GM23338 (cell line): ENCODE results near the gene PLD6. TPM values are rescaled to one million over a fixed set of nuclear protein-coding genes. Genes with fewer than 3 reads are reported as not detected.

Experiments used
- ATAC-seq: fragments of 200-7000 bp; cut with Tn5 transposase; 3 replicates; pipeline ENCODE4 v1.9.1; 2020
- DNase-seq: peaks from one replicate; pipeline ENCODE4 v3.0.0-alpha.2; 2015; ENCODE audit warnings: low spot score
- H2AFZ ChIP-seq: fragments of 200-600 bp; sonication (generic); 2 replicates; pipeline ENCODE4 v1.8.0; 2016; ENCODE audit warnings: antibody characterized with exemption, mild to moderate bottlenecking, moderate library complexity
- H3F3A ChIP-seq: fragments of 200-600 bp; sonication (generic); replicated peaks from 2 replicates; pipeline ENCODE4 v1.8.0; 2017; ENCODE audit warnings: antibody characterized with exemption, mixed run types, low read depth
- H3K27ac ChIP-seq: fragments of 200-600 bp; sonication (generic); 2 replicates; pipeline ENCODE4 v1.6.1; 2016; ENCODE audit warnings: low read depth
- H3K27me3 ChIP-seq: fragments of 200-600 bp; sonication (generic); 2 replicates; pipeline ENCODE4 v1.8.0; 2016; ENCODE audit warnings: mild to moderate bottlenecking, mixed run types, moderate library complexity; ENCODE audit not compliant: insufficient read depth
- H3K36me3 ChIP-seq: fragments of 200-600 bp; sonication (generic); 2 replicates; pipeline ENCODE4 v1.8.0; 2016; ENCODE audit warnings: mild to moderate bottlenecking; ENCODE audit not compliant: insufficient read depth
- H3K4me1 ChIP-seq: fragments of 200-600 bp; sonication (generic); 2 replicates; pipeline ENCODE4 v1.8.0; 2016; ENCODE audit warnings: mild to moderate bottlenecking, moderate library complexity; ENCODE audit not compliant: insufficient read depth
- H3K4me2 ChIP-seq: fragments of 200-600 bp; sonication (generic); 2 replicates; pipeline ENCODE4 v1.7.1; 2017; ENCODE audit warnings: mixed run types
- H3K4me3 ChIP-seq: fragments of 200-600 bp; sonication (generic); 2 replicates; pipeline ENCODE4 v1.6.1; 2016; ENCODE audit warnings: mixed run types
- H3K79me2 ChIP-seq: fragments of 200-600 bp; sonication (generic); replicated peaks from 2 replicates; pipeline ENCODE4 v1.8.0; 2017; ENCODE audit warnings: mild to moderate bottlenecking; ENCODE audit not compliant: insufficient read depth
- H3K9me2 ChIP-seq: fragments of 200-600 bp; sonication (generic); 2 replicates; pipeline ENCODE4 v1.8.0; 2017; ENCODE audit not compliant: insufficient read depth
- H4K20me1 ChIP-seq: fragments of 200-600 bp; sonication (generic); replicated peaks from 2 replicates; pipeline ENCODE4 v1.8.0; 2017; ENCODE audit warnings: mild to moderate bottlenecking; ENCODE audit not compliant: insufficient read depth
- H3K27ac Mint-ChIP-seq: 2 replicates; pipeline ENCODE4 v1.8.0; 2020; ENCODE audit warnings: inconsistent platforms, mild to moderate bottlenecking, moderate library complexity, mixed read lengths
- H3K27me3 Mint-ChIP-seq: 3 replicates; pipeline ENCODE4 v1.8.0; 2022; ENCODE audit warnings: low read depth, mild to moderate bottlenecking, moderate library complexity, mixed read lengths, inconsistent platforms; ENCODE audit not compliant: insufficient read depth, poor library complexity
- H3K36me3 Mint-ChIP-seq: 3 replicates; pipeline ENCODE4 v1.8.0; 2021; ENCODE audit warnings: low read depth, mild to moderate bottlenecking, inconsistent platforms, moderate library complexity, mixed read lengths
- H3K4me1 Mint-ChIP-seq: 3 replicates; pipeline ENCODE4 v1.8.0; 2020; ENCODE audit warnings: mild to moderate bottlenecking, inconsistent platforms, mixed read lengths
- H3K4me3 Mint-ChIP-seq: 3 replicates; pipeline ENCODE4 v1.8.0; 2021; ENCODE audit warnings: moderate library complexity, mild to moderate bottlenecking, inconsistent platforms, mixed read lengths
- H3K9me3 Mint-ChIP-seq: 3 replicates; pipeline ENCODE4 v1.8.0; 2020; ENCODE audit warnings: moderate library complexity, mild to moderate bottlenecking, inconsistent platforms, mixed read lengths
- EZH2 ChIP-seq: fragments of 200-600 bp; sonication (generic); IDR thresholded peaks from one replicate; pipeline ENCODE4 v1.8.0; 2017; ENCODE audit warnings: antibody characterized with exemption, mild to moderate bottlenecking, low read depth; ENCODE audit not compliant: unreplicated experiment
- EZH2phosphoT487 ChIP-seq: fragments of 200-600 bp; sonication (generic); IDR thresholded peaks from one replicate; pipeline ENCODE4 v1.8.1; 2018; ENCODE audit warnings: antibody characterized with exemption; ENCODE audit not compliant: unreplicated experiment
- POLR2AphosphoS5 ChIP-seq: IDR thresholded peaks from 2 replicates; pipeline ENCODE4 v1.6.1; 2016; ENCODE audit warnings: antibody characterized with exemption, low read depth
- ZNF331 ChIP-seq: fragments of 250-450 bp; sonication (Bioruptor Pico); IDR thresholded peaks from 2 replicates; pipeline ENCODE4 v1.5.0; 2020; ENCODE audit warnings: low read depth, mild to moderate bottlenecking, moderate library complexity
- polyA plus RNA-seq: library from polyadenylated mRNA; unstranded; fragments of >200 nt; fragmentation: Nextera tagmentation; extraction: Ambion mirVana; gene quantifications from 2 replicates; pipeline ENCODE4 v1.2.1, GENCODE V29; 2016
- total RNA-seq: library from RNA; depleted of rRNA; stranded (reverse); fragments of >200 nt; shearing (Covaris generic); gene quantifications from 2 replicates; pipeline ENCODE4 v1.2.3, GENCODE V29; 2014
- TF ChIP-seq, protein P1 (sequence below): IDR thresholded peaks from one replicate; pipeline ENCODE4 v1.6.1; 2018; ENCODE audit warnings: antibody characterized with exemption; ENCODE audit not compliant: unreplicated experiment
- TF ChIP-seq, protein P2 (sequence below), 2 experiments: fragments of 200-600 bp in 1 of 2; sonication (generic) in 1 of 2; conservative IDR thresholded peaks; 2 replicates each; pipeline versions ENCODE4 v1.5.1 to v1.6.1; 2016 to 2017; ENCODE audit warnings: antibody characterized with exemption in 2 of 2, low read depth in 2 of 2, mild to moderate bottlenecking in 2 of 2, moderate library complexity in 1 of 2

PLD6 gene
- total and polyA plus RNA-seq, 2 experiments from 2014 or later, result not detected

DNA sequence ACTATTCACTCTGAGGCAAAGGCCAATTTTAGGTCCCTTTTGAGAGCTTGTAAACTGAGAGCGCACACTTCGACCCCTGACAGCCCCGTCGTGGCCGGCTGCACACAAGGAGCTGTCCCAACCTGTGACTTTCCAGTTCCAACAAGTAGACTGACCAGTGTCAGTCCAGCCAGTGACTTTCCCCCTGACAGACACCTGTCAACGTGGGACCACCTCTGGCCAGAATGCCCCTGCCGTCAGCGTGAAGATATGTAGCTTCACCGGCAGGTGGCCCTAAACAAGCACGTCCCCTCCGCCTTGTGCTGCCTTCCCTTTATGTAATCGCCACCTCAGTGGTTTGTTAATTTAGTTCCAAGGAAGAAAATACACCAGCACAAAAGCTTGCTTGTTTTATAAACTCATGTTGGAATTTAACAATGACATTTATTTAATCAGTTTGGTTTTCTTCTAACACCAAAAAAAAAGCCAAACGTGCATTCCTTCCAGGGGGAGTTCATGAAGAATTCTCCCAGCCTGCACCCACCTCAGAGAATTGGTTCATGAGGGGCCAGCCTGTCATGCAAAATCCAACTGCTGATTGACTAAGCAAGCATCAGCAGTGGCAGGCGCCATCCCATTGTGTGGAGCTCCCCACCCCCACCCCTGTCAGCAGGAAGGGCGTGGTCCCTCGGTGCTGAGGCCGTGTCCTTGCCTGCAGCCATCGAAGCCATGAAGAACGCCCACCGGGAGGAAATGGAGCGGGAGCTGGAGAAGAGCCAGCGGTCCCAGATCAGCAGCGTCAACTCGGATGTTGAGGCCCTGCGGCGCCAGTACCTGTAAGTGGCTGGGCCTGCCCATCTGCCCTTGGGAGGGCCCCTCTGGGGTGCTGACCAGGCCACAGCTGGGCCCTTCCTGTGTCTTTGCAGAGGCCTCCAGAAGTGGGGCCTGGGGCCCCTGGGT, 33.9 kb downstream of the PLD6 start:
- Mint-ChIP-seq H3K9me3 (no peaks in the 10 kb centered on the region), H3K4me3 (no peak overlapping the region), H3K27me3 (peaks cover 9% of the 10 kb centered on the region), H3K36me3 (peaks cover 30% of the 10 kb centered on the region), H3K4me1 (peaks cover 11% of the 10 kb centered on the region), H3K27ac (no peak overlapping the region)
- DNase-seq (peak; percentile 29), ATAC-seq (peak; percentile 46)
- TF ChIP-seq, protein P1, sequence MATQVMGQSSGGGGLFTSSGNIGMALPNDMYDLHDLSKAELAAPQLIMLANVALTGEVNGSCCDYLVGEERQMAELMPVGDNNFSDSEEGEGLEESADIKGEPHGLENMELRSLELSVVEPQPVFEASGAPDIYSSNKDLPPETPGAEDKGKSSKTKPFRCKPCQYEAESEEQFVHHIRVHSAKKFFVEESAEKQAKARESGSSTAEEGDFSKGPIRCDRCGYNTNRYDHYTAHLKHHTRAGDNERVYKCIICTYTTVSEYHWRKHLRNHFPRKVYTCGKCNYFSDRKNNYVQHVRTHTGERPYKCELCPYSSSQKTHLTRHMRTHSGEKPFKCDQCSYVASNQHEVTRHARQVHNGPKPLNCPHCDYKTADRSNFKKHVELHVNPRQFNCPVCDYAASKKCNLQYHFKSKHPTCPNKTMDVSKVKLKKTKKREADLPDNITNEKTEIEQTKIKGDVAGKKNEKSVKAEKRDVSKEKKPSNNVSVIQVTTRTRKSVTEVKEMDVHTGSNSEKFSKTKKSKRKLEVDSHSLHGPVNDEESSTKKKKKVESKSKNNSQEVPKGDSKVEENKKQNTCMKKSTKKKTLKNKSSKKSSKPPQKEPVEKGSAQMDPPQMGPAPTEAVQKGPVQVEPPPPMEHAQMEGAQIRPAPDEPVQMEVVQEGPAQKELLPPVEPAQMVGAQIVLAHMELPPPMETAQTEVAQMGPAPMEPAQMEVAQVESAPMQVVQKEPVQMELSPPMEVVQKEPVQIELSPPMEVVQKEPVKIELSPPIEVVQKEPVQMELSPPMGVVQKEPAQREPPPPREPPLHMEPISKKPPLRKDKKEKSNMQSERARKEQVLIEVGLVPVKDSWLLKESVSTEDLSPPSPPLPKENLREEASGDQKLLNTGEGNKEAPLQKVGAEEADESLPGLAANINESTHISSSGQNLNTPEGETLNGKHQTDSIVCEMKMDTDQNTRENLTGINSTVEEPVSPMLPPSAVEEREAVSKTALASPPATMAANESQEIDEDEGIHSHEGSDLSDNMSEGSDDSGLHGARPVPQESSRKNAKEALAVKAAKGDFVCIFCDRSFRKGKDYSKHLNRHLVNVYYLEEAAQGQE, result no peak
- TF ChIP-seq, protein P2, sequence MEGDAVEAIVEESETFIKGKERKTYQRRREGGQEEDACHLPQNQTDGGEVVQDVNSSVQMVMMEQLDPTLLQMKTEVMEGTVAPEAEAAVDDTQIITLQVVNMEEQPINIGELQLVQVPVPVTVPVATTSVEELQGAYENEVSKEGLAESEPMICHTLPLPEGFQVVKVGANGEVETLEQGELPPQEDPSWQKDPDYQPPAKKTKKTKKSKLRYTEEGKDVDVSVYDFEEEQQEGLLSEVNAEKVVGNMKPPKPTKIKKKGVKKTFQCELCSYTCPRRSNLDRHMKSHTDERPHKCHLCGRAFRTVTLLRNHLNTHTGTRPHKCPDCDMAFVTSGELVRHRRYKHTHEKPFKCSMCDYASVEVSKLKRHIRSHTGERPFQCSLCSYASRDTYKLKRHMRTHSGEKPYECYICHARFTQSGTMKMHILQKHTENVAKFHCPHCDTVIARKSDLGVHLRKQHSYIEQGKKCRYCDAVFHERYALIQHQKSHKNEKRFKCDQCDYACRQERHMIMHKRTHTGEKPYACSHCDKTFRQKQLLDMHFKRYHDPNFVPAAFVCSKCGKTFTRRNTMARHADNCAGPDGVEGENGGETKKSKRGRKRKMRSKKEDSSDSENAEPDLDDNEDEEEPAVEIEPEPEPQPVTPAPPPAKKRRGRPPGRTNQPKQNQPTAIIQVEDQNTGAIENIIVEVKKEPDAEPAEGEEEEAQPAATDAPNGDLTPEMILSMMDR (conservative IDR thresholded peaks at IDR 0.05; ENCODE audit: low read depth in 2 of 2), result peak; percentile 9 to 28; a peak in 1 of 4 replicates
- no peak for TF ChIP-seq POLR2AphosphoS5
- Histone ChIP-seq H3K4me1 (no peaks in the 10 kb centered on the region), H3K4me2 (no peak overlapping the region), H3K9me2 (no peaks in the 10 kb centered on the region), H4K20me1 (no peaks in the 10 kb centered on the region; the same call in 1 of the 2 replicates), H3K36me3 (no peaks in the 10 kb centered on the region; the same call in 1 of the 2 replicates), H3K79me2 (no peaks in the 10 kb centered on the region), H3K27me3 (no peaks in the 10 kb centered on the region), H3K4me3 (no peak overlapping the region), H3K27ac (no peak overlapping the region), H2AFZ (no peak overlapping the region), H3F3A (no peaks in the 10 kb centered on the region)

DNA sequence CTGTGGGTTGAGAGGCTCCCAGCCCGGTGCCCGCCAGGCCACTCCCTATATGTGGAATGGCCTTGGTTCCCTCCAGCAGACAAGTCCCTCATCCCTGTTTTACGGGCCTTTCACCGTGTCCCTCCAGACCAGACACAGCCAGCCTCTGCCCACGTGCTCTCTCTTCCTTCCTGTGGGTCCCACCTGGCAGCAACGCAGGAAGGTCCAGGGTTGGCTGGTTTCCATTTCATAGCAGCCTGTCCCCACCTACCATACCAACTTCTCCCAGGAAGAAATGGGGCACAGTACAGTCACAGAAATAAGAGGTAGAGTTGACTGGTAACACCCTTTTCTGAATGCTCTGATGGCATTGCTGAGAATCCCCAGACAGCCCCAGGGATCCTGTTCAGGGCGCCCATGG, 34.9 kb downstream of the PLD6 start:
- Histone ChIP-seq H3F3A (no peaks in the 10 kb centered on the region), H3K9me2 (no peaks in the 10 kb centered on the region), H2AFZ (no peak overlapping the region), H3K4me1 (no peaks in the 10 kb centered on the region), H4K20me1 (no peaks in the 10 kb centered on the region; the same call in 1 of the 2 replicates), H3K4me2 (no peak overlapping the region), H3K27ac (no peak overlapping the region), H3K4me3 (no peak overlapping the region), H3K27me3 (no peaks in the 10 kb centered on the region), H3K36me3 (no peaks in the 10 kb centered on the region; the same call in 1 of the 2 replicates), H3K79me2 (no peaks in the 10 kb centered on the region)
- no peak for ATAC-seq
- Mint-ChIP-seq H3K9me3 (no peaks in the 10 kb centered on the region), H3K27me3 (peaks cover 12% of the 10 kb centered on the region), H3K36me3 (peaks cover 27% of the 10 kb centered on the region; the same call in 2 of the 3 replicates), H3K4me3 (no peak overlapping the region), H3K27ac (peak overlapping the region; percentile 65; the same call in 1 of the 2 replicates), H3K4me1 (peaks cover 11% of the 10 kb centered on the region)
- no peak for DNase-seq
- TF ChIP-seq ZNF331 (CRISPR knock-in tag), result no peak
- no peak for TF ChIP-seq EZH2
- TF ChIP-seq EZH2phosphoT487, result no peak
- TF ChIP-seq, protein P2 (conservative IDR thresholded peaks at IDR 0.05; ENCODE audit: low read depth in 2 of 2), result no peak
